Measurements from ENCODE around the gene ELFN1.

ELFN1 gene

DNA sequence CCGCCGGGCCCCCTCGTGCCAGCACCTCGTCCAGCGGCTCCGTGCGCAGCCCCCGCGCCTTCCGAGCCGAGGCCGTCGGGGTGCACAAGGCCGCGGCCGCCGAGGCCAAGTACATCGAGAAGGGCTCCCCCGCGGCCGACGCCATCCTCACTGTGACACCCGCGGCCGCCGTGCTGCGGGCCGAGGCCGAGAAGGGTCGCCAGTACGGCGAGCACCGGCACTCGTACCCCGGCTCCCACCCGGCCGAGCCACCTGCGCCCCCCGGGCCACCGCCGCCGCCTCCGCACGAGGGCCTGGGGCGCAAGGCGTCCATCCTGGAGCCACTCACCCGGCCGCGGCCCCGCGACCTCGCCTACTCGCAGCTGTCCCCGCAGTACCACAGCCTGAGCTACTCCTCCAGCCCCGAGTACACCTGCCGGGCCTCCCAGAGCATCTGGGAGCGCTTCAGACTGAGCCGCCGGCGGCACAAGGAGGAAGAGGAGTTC lies 76.5 kb downstream of the ELFN1 start:
- Histone ChIP-seq H3K4me3 (ENCODE audit: extremely low read depth, insufficient read depth, low read length, poor library complexity, severe bottlenecking) (no peak overlapping the region), H3K27ac (ENCODE audit: low read depth, low read length, severe bottlenecking) (no peak overlapping the region), H3K36me3 (ENCODE audit: control insufficient read depth, insufficient read depth, low read length) (peaks cover 3% of the 10 kb centered on the region), H3K9me3 (ENCODE audit: control insufficient read depth, low read length) (no peaks in the 10 kb centered on the region), H3K4me1 (ENCODE audit: control insufficient read depth, insufficient read depth, low read length, poor library complexity, severe bottlenecking) (no peaks in the 10 kb centered on the region)
- WGBS, 2 experiments (ENCODE audit: insufficient coverage in 2 of 2): 97% methylated on average over 53 to 58 of the region's 60 CpGs

DNA sequence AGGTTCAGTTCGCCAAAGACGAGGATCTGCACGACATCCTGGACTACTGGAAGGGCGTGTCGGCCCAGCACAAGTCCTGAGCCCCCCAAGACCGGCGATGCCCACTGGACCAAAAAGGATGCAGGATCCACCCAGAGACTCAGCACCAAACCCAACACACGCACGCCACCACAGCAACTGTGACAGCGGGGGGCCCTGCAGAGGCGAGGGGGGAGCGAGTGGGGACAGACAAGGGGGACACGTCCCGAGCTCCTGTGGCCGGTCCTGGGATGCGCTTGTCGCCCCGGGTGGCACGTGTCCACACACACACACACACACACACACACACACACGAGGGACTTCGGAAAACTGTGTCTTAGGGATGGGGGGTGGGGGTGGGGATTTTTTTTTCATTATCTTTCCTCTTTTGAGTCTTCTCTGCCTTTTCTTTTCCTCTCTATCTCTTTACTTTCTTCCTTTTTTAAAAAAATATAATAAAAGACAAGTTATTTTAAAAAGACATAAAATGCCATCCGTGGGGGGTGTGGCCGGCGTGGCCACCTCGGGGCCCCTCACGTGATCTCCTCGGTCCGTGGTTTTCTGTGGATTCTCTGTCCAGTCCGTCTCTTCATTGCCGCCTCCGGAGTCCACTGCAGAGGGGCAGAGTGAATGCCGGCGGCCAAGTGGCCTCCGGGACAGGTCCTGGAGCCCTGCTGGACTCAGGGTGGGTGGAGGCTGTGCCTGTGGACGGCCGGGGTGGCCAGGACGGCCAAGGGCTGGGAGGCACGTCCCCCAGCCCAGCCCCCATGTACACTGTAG lies 77.1 kb downstream of the ELFN1 start:
- H3K9me3 ChIP-seq (ENCODE audit: control insufficient read depth, low read length): no peaks in the 10 kb centered on the region
- H3K27ac ChIP-seq (ENCODE audit: low read depth, low read length, severe bottlenecking): no peak overlapping the region
- peaks cover 3% of the 10 kb centered on the region for H3K36me3 ChIP-seq (ENCODE audit: control insufficient read depth, insufficient read depth, low read length)
- H3K4me3 ChIP-seq (ENCODE audit: extremely low read depth, insufficient read depth, low read length, poor library complexity, severe bottlenecking): no peak overlapping the region
- no peaks in the 10 kb centered on the region for H3K4me1 ChIP-seq (ENCODE audit: control insufficient read depth, insufficient read depth, low read length, poor library complexity, severe bottlenecking)
- 94 to 95% methylated on average over 19 to 23 of the region's 38 CpGs for WGBS, 2 experiments (ENCODE audit: insufficient coverage in 2 of 2)

DNA sequence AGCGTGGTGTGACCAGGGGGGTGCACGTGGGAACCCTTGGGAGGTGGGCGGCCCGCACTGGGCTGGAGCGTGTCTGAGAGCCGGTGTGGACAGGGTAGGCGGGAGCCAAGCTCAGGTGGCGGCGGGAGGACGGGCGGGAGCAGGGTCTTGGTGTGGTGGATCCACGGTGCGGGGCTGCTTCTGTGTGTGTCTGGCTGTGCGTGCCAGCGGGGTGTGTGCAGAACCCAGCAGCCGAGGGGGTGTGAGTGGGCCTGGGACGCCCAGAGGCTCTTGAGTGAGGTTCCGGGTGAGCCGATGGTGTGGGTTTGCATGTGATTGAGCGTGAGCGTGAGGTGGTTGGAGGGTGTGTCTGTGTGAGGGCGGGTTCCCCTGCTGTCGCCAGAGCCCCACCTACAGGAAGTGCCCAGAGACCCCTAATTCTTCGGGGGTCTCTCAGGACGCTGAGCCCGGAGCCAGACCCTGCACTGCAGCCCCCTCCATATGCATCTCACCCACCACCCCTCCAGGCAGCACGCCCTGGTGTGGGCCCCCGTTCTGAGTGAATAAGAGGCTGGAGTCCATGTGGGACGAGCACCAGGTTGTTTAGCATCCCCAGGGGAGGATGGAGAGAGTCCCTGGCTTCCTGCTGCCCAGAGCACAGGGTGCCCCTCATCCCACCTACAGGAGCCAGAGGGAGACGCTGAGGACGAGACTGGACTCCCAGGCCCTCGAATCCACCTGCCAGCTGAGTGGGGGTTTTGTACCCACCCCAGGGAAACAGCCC lies 78.2 kb downstream of the ELFN1 start:
- Histone ChIP-seq H3K4me3 (ENCODE audit: extremely low read depth, insufficient read depth, low read length, poor library complexity, severe bottlenecking) (no peak overlapping the region), H3K9me3 (ENCODE audit: control insufficient read depth, low read length) (no peaks in the 10 kb centered on the region), H3K36me3 (ENCODE audit: control insufficient read depth, insufficient read depth, low read length) (peaks cover 3% of the 10 kb centered on the region), H3K27ac (ENCODE audit: low read depth, low read length, severe bottlenecking) (no peak overlapping the region), H3K4me1 (ENCODE audit: control insufficient read depth, insufficient read depth, low read length, poor library complexity, severe bottlenecking) (no peaks in the 10 kb centered on the region)
- 87 to 89% methylated on average over 21 to 24 of the region's 32 CpGs for WGBS, 2 experiments (ENCODE audit: insufficient coverage in 2 of 2)

DNA sequence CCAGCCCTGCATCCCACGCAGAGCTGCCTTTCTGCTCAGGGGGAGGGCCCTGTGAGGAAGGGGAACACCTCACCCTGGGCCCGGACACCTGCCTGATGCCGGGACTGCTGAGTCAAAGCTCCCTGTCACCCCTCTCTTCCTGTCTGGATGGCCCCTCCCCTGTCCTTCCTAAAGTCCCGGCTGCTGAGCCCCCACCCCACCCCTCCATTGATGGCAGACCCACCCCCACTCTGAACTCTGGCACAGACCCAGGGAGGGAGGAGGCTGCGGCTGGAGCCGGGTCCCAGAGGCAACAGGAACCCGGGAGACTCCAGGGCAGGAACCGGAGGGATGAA lies 78.7 kb downstream of the ELFN1 start:
- 78 to 84% methylated on average over 2 to 4 of the region's 8 CpGs for WGBS, 2 experiments (ENCODE audit: insufficient coverage in 2 of 2)
- H3K36me3 ChIP-seq (ENCODE audit: control insufficient read depth, insufficient read depth, low read length): peaks cover 3% of the 10 kb centered on the region

DNA sequence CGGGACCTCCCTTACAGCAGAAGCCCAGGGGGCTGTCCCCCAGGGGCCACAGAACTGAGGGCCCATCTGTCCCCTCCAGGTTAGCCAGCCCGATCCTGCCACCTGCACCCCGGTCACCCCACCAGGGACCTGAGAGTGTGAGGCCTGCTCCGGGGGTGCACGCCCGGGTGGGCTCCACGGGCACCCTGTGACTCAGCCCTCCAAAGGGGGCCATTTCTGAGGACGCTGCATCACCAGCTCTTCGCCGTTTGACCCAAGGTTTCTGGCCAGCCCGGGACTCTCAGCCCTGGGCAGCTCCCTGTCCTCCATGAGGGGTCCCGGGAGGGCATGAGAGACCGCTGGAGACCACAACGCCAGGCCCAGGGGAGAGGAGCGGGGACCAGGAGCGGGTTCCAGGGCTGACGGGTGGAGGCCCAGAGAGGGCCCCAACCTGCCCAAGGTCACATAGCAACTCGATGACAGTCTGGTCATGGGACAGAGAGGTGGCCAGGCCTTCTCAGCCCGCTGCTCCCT lies 79.3 kb downstream of the ELFN1 start:
- Histone ChIP-seq H3K27ac (ENCODE audit: low read depth, low read length, severe bottlenecking) (no peak overlapping the region), H3K36me3 (ENCODE audit: control insufficient read depth, insufficient read depth, low read length) (peaks cover 3% of the 10 kb centered on the region)
- 90 to 92% methylated on average over 11 to 14 of the region's 19 CpGs for WGBS, 2 experiments (ENCODE audit: insufficient coverage in 2 of 2)

More for the DNA sequence above, 78.7 kb downstream of the ELFN1 start:
- Histone ChIP-seq H3K27ac (ENCODE audit: low read depth, low read length, severe bottlenecking) (no peak overlapping the region), H3K9me3 (ENCODE audit: control insufficient read depth, low read length) (no peaks in the 10 kb centered on the region), H3K4me3 (ENCODE audit: extremely low read depth, insufficient read depth, low read length, poor library complexity, severe bottlenecking) (no peak overlapping the region), H3K4me1 (ENCODE audit: control insufficient read depth, insufficient read depth, low read length, poor library complexity, severe bottlenecking) (no peaks in the 10 kb centered on the region)

DNA sequence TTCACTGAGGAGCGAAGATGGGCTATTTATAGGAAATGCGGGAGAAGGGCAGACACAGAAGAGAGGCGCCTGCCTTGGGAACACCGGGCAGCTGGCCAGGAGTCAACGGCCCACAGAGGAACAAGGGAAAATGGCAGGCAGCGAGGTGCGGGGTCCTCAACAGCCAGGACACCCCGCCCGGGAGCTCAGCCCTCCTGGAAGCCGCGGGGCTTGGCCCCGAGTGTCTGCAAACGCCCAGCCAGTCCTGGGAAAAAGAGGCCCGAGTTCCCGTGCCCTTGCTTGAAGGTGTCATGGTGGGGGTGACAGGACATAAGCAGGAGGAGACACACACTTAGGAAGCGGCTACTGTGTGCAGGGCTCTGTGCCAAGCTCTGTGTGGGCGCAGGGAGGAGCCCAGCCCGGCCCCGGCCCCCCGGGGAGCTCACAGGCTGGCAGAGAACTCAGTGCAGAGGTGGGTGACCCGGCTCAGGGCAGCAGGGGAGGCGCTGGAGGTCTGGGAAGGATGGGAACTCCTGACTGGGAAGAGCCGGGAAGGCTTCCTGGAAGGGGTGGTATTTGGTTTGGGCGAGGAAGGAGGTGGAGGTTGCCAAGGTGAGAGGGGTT lies 79.9 kb downstream of the ELFN1 start:
- 87 to 89% methylated on average over 23 to 24 of the region's 24 CpGs for WGBS, 2 experiments (ENCODE audit: insufficient coverage in 2 of 2)
- no peak overlapping the region for H3K4me3 ChIP-seq (ENCODE audit: extremely low read depth, insufficient read depth, low read length, poor library complexity, severe bottlenecking)
- no peak overlapping the region for H3K27ac ChIP-seq (ENCODE audit: low read depth, low read length, severe bottlenecking)
- no peaks in the 10 kb centered on the region for H3K9me3 ChIP-seq (ENCODE audit: control insufficient read depth, low read length)
- no peaks in the 10 kb centered on the region for H3K4me1 ChIP-seq (ENCODE audit: control insufficient read depth, insufficient read depth, low read length, poor library complexity, severe bottlenecking)
- H3K36me3 ChIP-seq (ENCODE audit: control insufficient read depth, insufficient read depth, low read length): peaks cover 3% of the 10 kb centered on the region

More for the DNA sequence above, 79.3 kb downstream of the ELFN1 start:
- H3K9me3 ChIP-seq (ENCODE audit: control insufficient read depth, low read length): no peaks in the 10 kb centered on the region
- no peaks in the 10 kb centered on the region for H3K4me1 ChIP-seq (ENCODE audit: control insufficient read depth, insufficient read depth, low read length, poor library complexity, severe bottlenecking)
- no peak overlapping the region for H3K4me3 ChIP-seq (ENCODE audit: extremely low read depth, insufficient read depth, low read length, poor library complexity, severe bottlenecking)

DNA sequence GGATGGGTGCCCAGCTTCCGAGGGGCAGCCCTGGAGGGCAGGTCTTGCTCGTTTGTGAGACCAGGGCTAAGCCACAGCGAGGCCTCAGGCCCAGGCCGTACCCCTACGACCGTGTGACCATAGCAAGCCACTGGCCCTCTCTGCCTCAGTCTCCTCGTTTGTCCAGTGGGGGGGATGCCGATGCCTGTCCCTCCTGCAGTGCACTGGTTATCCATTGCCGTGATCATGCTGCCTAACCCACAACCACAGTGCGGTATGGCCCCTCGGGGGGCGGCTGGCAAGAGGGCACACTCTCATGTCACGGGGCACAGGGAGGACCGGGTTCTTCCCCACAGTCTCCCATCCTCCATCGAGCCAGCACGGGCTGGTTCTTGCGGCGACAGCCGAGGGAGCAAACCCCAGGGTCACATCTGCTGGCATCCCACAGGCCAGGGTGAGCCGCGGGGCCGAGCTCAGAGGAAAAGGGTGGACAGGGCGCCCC lies 80.5 kb downstream of the ELFN1 start:
- Histone ChIP-seq H3K4me3 (ENCODE audit: extremely low read depth, insufficient read depth, low read length, poor library complexity, severe bottlenecking) (no peak overlapping the region), H3K4me1 (ENCODE audit: control insufficient read depth, insufficient read depth, low read length, poor library complexity, severe bottlenecking) (no peaks in the 10 kb centered on the region), H3K36me3 (ENCODE audit: control insufficient read depth, insufficient read depth, low read length) (peaks cover 3% of the 10 kb centered on the region), H3K27ac (ENCODE audit: low read depth, low read length, severe bottlenecking) (no peak overlapping the region), H3K9me3 (ENCODE audit: control insufficient read depth, low read length) (no peaks in the 10 kb centered on the region)
- WGBS, 2 experiments (ENCODE audit: insufficient coverage in 2 of 2): 85 to 88% methylated on average over 22 to 23 of the region's 23 CpGs

DNA sequence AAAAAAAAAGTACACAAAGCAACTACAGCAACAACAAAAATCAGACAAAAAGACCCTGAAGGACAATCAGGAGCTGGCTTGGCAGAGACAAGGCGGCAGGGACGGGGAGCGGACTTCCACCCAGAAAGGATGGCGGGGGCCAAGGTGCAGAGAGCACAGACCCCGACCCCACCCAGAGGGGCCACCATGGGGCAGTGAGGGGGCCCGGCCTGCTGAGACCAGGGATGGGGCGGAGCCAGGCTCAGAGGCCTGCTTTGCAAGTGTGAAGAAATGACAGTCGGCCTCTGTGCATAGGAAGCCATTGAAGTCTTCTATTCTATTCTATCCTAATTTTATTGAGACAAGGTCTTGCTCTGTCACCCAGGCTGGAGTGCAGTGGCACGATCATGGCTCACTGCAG lies 82.0 kb downstream of the ELFN1 start:
- no peak overlapping the region for H3K4me3 ChIP-seq (ENCODE audit: extremely low read depth, insufficient read depth, low read length, poor library complexity, severe bottlenecking)
- no peaks in the 10 kb centered on the region for H3K9me3 ChIP-seq (ENCODE audit: control insufficient read depth, low read length)
- no peaks in the 10 kb centered on the region for H3K36me3 ChIP-seq (ENCODE audit: control insufficient read depth, insufficient read depth, low read length)
- WGBS, 2 experiments (ENCODE audit: insufficient coverage in 2 of 2): 83 to 87% methylated on average over 9 of the region's 9 CpGs
- H3K27ac ChIP-seq (ENCODE audit: low read depth, low read length, severe bottlenecking): no peak overlapping the region
- no peaks in the 10 kb centered on the region for H3K4me1 ChIP-seq (ENCODE audit: control insufficient read depth, insufficient read depth, low read length, poor library complexity, severe bottlenecking)

DNA sequence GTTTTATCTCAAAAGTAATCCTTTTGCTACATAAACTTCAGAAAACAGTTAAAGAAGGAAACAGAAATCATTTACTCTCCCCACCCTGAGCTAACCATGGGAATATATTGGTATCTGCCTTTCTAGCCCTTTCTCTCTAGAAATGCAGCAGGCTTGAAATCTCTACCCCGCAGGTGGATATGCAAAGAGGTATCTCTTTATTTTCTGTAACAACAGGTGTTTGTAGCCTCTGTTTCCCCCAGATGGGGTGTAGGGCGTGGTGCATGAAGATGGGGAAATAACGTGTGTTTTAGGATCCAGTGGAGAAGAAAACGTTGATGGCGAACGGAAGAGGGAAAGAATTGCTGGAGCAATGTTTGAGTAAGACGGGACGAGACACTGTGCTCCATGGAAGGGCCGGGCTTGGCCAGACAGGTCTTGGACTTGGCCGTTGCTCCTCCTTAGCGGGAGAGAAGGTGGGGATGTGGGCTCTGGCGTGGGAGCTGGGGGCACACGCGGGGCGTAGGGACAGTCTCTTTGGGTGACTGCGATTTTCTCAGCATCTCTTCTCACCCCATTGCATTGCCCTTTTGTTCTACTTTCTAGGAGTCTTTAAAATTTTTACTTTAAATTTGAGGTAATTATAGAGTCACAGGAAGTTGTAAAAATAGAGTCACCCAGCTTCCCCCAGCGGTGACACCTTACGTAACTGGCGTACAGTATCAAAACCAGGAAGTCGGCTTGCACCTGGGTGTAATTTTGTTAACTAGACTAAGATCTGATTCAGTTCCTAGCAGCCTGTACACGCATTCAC lies 82.9 kb downstream of the ELFN1 start:
- Histone ChIP-seq H3K27ac (ENCODE audit: low read depth, low read length, severe bottlenecking) (no peak overlapping the region), H3K9me3 (ENCODE audit: control insufficient read depth, low read length) (no peaks in the 10 kb centered on the region), H3K36me3 (ENCODE audit: control insufficient read depth, insufficient read depth, low read length) (no peaks in the 10 kb centered on the region), H3K4me1 (ENCODE audit: control insufficient read depth, insufficient read depth, low read length, poor library complexity, severe bottlenecking) (no peaks in the 10 kb centered on the region), H3K4me3 (ENCODE audit: extremely low read depth, insufficient read depth, low read length, poor library complexity, severe bottlenecking) (no peak overlapping the region)
- 84 to 87% methylated on average over 16 to 17 of the region's 21 CpGs for whole genome bisulfite sequencing, 2 experiments (ENCODE audit: insufficient coverage in 2 of 2)

DNA sequence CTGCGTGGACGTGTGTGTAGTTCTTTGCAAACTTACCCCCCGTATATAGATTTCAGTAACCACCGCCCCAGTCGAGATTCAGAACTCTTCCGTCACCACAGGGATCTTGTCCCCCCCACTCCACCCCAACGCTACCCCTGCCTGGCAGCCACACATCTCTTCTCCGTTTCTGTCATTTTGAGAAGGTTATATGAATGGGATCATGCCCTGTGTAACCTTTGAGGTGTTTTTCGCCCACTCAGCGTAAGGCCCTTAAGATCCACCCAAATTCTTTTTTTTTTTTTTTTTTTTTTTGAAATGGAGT lies 83.4 kb downstream of the ELFN1 start:
- 86 to 94% methylated on average over 4 to 7 of the region's 10 CpGs for WGBS, 2 experiments (ENCODE audit: insufficient coverage in 2 of 2)
- Histone ChIP-seq H3K4me1 (ENCODE audit: control insufficient read depth, insufficient read depth, low read length, poor library complexity, severe bottlenecking) (no peaks in the 10 kb centered on the region), H3K27ac (ENCODE audit: low read depth, low read length, severe bottlenecking) (no peak overlapping the region), H3K36me3 (ENCODE audit: control insufficient read depth, insufficient read depth, low read length) (no peaks in the 10 kb centered on the region), H3K9me3 (ENCODE audit: control insufficient read depth, low read length) (no peaks in the 10 kb centered on the region), H3K4me3 (ENCODE audit: extremely low read depth, insufficient read depth, low read length, poor library complexity, severe bottlenecking) (no peak overlapping the region)
